Measurements from ENCODE around the gene CDH23.

CDH23 gene

DNA sequence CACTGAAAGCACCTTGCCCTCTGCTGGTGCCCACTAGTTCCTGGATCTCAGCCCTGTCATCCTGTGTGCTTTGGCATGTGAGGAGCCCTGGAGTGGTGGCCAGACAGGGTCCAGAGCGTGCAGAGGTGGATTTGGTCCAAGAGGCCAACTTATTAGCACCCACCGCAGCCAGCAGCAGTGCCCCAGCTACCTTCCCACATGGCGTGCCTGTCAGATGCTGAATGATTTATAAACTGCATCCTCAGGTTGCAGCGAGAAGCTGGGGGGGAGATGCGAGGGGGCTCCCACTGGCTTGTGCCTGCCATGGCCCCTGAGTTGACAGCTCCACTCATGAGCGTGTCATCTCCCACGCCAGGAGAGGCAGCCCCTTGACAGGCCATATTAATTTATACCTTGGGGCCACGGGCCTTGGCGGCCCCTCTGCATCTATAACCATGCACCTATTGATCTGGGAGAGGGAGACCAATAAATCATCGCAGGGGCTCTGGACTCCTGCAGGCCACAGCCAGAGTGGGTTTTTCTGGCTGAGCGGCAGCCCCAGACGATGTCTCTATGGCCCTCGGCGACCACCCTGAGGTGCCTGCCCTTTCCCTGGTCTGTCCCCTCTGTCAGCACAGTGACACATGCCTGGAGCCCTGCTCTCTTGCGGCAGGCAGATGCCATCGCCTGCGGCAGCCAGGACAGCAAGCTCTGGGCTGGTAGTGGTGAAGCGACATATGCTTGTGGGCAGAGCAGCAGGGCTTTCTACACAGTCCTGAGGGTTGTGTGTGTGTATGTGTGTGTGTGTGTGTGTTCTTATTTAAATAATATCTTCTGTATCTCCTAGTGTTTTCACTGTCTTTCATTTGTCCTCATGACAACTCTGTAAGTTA lies 120.8 kb downstream of the CDH23 start:
- no peak for DNase-seq

DNA sequence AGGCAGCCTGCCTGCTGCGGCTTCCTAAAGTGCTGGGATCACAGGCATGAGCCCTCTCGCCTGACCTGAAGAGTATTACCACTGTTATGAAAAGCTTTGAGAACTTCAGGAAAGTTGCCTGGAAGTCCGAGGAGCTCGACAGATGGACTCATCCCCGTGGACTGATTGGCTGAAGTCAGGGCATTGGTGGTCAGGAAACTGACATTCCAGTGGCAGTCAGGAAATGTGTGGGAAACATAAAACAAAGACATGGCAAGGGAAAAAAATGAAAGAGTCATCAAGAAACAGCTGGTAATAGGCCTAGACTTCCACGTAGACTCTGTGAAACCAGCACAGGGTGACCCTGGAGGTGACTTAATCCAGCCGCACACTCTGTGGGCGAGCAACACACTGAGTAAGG lies 123.3 kb downstream of the CDH23 start:
- DNase-seq: no peak

DNA sequence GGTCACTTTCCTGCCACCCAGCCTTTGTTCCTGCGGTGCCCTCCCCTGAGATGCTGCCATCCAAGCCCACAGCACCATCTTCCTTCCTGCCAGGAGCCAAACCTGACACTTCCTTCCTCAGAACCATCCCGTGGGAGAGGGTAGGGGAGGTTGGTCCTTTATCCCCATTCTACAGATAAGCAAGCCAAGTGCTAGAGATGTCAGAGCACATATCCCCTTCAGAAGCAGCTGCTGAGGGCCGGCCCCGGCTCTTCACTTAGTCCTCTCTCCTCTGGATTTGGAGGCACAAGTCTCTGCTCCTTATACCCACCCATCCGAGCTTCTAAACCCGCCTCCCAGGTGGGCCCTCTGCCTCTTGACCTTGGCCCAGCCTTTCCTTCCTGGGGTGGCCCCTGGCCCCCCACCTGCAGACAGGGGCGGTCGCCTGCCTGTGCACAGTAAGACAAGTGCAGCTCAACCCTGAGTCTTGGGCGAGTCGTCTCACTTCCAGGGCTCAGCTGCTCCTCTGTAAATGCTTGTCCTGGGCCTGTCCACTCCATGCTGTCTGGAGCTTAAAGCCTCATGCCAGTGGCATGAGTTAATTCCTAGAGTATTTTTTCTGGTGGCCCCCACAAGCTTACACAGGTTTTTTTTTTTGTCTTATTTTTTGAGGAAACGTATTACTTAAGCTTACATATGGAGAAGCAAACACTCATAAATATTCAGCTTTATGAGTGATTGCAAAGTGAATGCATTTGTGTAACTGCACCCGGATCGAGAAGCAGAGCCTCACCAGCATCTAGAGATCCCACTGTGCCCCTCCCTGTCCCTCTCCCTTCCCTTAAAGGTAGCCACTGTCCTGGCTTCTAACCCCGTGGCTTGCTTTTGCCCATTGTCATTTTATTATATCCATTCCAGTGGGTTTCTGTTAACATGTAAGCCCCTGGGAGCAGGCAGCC lies 125.1 kb downstream of the CDH23 start:
- no peak for DNase-seq

GRCh38 chr10:71522442-71523144 lies 125.9 kb downstream of the CDH23 start:
- DNase-seq: no peak

- no peak for DNase-seq
Measured at GRCh38 chr10:71523756-71524155, 127.0 kb downstream of the CDH23 start.

DNA sequence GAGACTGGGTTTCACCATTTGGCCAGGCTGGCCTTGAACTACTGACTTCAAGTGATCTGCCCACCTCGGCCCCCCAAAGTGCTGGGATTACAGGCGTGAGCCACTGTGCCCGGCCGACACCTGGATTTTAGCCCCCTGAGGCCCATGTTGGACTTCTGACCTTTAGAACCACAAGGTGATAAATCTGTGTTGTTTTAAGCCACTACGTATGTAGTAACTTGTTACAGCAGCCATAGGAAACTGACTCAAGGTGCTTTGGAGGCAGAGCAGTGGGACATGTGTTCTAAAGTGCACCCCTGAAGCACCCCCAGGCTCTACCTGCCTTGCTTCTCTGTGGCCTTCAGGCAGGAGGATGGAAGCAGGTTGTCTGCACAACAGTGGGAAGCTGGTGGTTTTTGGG lies 128.4 kb downstream of the CDH23 start:
- DNase-seq: no peak

- DNase-seq: no peak
Measured at GRCh38 chr10:71525721-71526120, 129.0 kb downstream of the CDH23 start.

- DNase-seq: no peak
Measured at GRCh38 chr10:71526653-71527052, 129.9 kb downstream of the CDH23 start.

DNA sequence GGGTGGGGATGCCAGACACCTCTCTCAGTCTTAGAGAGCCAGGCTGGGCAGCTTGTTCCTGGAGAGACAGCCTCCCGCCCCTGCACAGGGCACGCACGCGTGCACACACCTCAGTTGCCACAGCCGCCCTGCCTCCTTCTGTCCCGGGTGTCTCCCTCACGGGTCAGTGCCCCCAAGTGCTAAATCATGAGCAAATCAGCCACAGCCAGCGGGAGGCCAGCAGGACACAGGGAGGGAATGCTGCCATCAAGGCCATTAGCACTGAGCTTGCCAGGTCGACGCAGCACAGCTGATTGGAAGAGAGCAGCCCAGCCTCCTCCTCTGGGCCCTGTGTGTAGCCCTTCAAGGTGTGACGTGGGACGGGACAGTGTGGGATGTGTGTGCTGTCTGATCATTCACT lies 130.4 kb downstream of the CDH23 start:
- DNase-seq: no peak

- no peak for DNase-seq
Measured at GRCh38 chr10:71528371-71529206, 131.9 kb downstream of the CDH23 start.

- no peak for DNase-seq
Measured at GRCh38 chr10:71529207-71529827, 132.6 kb downstream of the CDH23 start.

GRCh38 chr10:71530781-71531180 lies 134.1 kb downstream of the CDH23 start:
- no peak for DNase-seq

- DNase-seq: no peak
Measured at GRCh38 chr10:71531485-71532446, 135.0 kb downstream of the CDH23 start.

- DNase-seq: no peak
Measured at GRCh38 chr10:71532878-71533277, 136.2 kb downstream of the CDH23 start.

DNA sequence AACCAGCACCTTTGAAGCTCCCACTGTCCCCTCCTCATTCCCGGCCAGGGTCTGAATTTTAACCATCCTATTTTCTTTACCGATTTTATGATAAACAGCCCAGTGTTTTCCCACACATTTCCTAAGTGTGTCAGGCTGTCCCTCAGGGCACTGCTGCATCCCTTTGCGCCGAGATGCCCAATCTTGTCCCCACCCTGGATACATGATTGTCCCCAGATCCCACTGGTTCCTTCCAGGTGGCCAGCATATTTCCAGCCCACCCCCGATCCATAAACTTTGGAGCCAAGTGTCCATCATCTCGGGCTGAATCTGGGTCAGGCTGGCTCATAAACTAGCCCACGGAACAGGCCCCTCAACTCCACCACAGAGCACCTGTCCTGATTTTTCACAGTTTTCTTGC lies 137.2 kb downstream of the CDH23 start:
- DNase-seq: no peak

GRCh38 chr10:71534568-71535194 lies 138.0 kb downstream of the CDH23 start:
- DNase-seq: no peak

DNA sequence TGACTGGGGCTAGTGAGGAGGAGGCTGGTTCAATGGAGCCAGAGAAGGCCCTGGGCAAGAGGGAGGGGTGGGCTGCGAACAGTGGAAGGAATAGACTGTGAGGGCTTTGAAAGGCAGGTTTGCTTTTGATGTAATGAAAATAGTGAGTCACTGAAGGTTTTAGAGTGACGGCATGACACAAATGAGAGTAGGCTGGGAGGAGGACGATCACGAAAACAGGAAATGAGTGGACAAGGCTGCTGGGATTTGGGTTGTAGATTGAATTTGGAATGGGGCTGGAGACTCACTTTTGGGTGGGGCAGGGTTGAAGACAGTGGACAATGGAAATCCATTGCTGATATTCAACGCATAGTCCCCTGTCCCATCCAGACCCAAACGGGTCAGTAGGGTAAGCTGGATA lies 139.6 kb downstream of the CDH23 start:
- no peak for DNase-seq

- no peak for DNase-seq
Measured at GRCh38 chr10:71537125-71537524, 140.4 kb downstream of the CDH23 start.

DNA sequence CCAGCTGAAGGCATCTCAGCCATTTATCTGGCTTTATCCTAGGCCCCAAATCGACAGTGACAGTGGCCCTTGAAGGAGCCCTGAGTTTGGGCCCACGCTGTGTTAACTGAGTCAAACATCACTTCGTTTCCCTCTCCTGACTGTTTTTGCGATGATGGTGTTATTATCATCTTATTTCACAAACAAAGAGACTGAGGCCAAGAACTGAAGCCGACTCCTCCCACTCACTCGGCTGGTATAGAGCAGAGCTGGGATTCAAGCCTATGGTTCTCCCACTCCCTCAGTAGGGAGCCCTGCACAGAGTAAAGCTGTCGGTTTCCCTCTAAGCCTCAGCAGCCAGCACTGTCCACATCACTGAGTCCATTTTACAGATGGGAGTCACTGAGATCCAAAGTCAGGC lies 141.0 kb downstream of the CDH23 start:
- DNase-seq: no peak
